GM18519 (cell line): ENCODE measurements around the gene SEC61A1.

ENCODE experiments used
- ATAC-seq: cut with Tn5 transposase; IDR thresholded peaks from one replicate; pipeline ENCODE4 v1.9.1; 2021; ENCODE audit warnings: mild to moderate bottlenecking, moderate library complexity; ENCODE audit not compliant: unreplicated experiment, low FRiP score

SEC61A1 gene

GRCh38 chr3:128103136-128103676 is 51.0 kb downstream of the SEC61A1 start:
- ATAC-seq: no peak

GRCh38 chr3:128107834-128108233 is 55.6 kb downstream of the SEC61A1 start:
- no peak for ATAC-seq

GRCh38 chr3:128111147-128111546 is 58.9 kb downstream of the SEC61A1 start:
- ATAC-seq: no peak

- ATAC-seq: no peak
Measured at GRCh38 chr3:128112357-128112968, 60.2 kb downstream of the SEC61A1 start.

- no peak for ATAC-seq
Measured at GRCh38 chr3:128113817-128114794, 61.9 kb downstream of the SEC61A1 start.
